ENCODE measurements around the gene ALAS1. TPM values are rescaled to one million over a fixed set of nuclear protein-coding genes. Genes with fewer than 3 reads are reported as not detected.

ALAS1 gene
- total and polyA plus RNA-seq, 2 donors (not counting 3 experiments of a cell fraction or from before 2014, with no cell fraction given), result 45.1 to 72.1 TPM

GRCh38 chr3:52216585-52217408, 18.8 kb downstream of the ALAS1 start:
- BruUV-seq (replicated peaks), result no TSS peak
- H3K27me3 ChIP-seq (ENCODE audit: control insufficient read depth in 2 of 2, insufficient read depth in 2 of 2, low read length in 2 of 2), result no peaks in the 10 kb centered on the region
- peak overlapping the region; percentile 66 for H3K4me2 ChIP-seq (ENCODE audit: insufficient read depth, low read length)
- H3K79me2 ChIP-seq (ENCODE audit: control insufficient read depth, insufficient read depth, low read length), result no peaks in the 10 kb centered on the region
- no peaks in the 10 kb centered on the region for H3K9me3 ChIP-seq (replicated peaks; ENCODE audit: control insufficient read depth, insufficient read depth, low read length)
- H3K9me1 ChIP-seq (replicated peaks; ENCODE audit: control insufficient read depth, extremely low read depth, insufficient read depth, low read length), result no peaks in the 10 kb centered on the region
- H3K36me3 ChIP-seq (ENCODE audit: control insufficient read depth in 2 of 2, extremely low read depth in 1 of 2, insufficient read depth in 2 of 2, low read length in 2 of 2), result peaks cover 11 to 24% of the 10 kb centered on the region in 2 experiments
- no peaks in the 10 kb centered on the region for H4K20me1 ChIP-seq (replicated peaks; ENCODE audit: control insufficient read depth, extremely low read depth, insufficient read depth, low read length)
- dilution Hi-C loops (cut with MboI; ENCODE audit: extremely low pct_ligation_motif_present, low sequenced_read_pairs), result no loop called here
- no peak overlapping the region for H2AFZ ChIP-seq (ENCODE audit: low read depth, low read length)
- ChIA-PET POLR2A (interaction anchor here (0.8 to 1.9 kb wide), 2 partner anchors 11 to 61 kb away, joined by 5 to 8 read pairs; partner anchors contain the start of gene WDR82), CTCF (interaction anchor here (0.9 to 9.7 kb wide), 6 partner anchors 15 to 215 kb away, joined by 3 to 133 read pairs (median 5); no protein-coding TSS in a partner anchor)
- intact Hi-C loops (cut with micrococcal nuclease), result loop anchor here (1.0 to 5.0 kb wide), 5 partner anchors 18 to 214 kb away; partner anchors contain the start of genes ALAS1, POC1A and WDR82
- no peak overlapping the region for H3K4me3 ChIP-seq (replicated peaks in 1 of 3; ENCODE audit: insufficient read depth in 1 of 3, low read depth in 1 of 3, low read length in 3 of 3)
- H3K4me1 ChIP-seq (ENCODE audit: control insufficient read depth, extremely low read depth, insufficient read depth, low read length), result peaks cover 32% of the 10 kb centered on the region
- DNase-seq (ENCODE audit: low read depth, low spot score), result peak; percentile 96
- peak overlapping the region; percentile 97 for H3K27ac ChIP-seq (ENCODE audit: insufficient read depth, low read depth, low read length)
- peak overlapping the region; percentile 70 for H3K9ac ChIP-seq (replicated peaks; ENCODE audit: extremely low read depth, insufficient read depth, low read length)
- TF ChIP-seq FOS (IDR thresholded peaks at IDR 0.05; ENCODE audit: borderline replicate concordance, insufficient read depth, low read length) (peak; percentile 99), GATA2 (IDR thresholded peaks at IDR 0.05; ENCODE audit: insufficient read depth, insufficient read length, low read depth, low read length) (peak; percentile 99), CTCF (IDR thresholded peaks at IDR 0.05; ENCODE audit: extremely low read depth in 1 of 2, insufficient read depth in 1 of 2, low read depth in 1 of 2, low read length in 2 of 2) (no peak), JUN (IDR thresholded peaks at IDR 0.05; ENCODE audit: borderline replicate concordance, insufficient read depth, insufficient read length, low read depth) (peak; percentile 99), MAX (IDR thresholded peaks at IDR 0.05; ENCODE audit: insufficient read depth, insufficient read length) (peak; percentile 25), POLR2AphosphoS5 (IDR thresholded peaks at IDR 0.05; ENCODE audit: insufficient read depth, low read depth, low read length) (peak; percentile 99)
- peak; percentile 100 for FAIRE-seq
